EL (cell line): ENCODE measurements around the gene OBSL1.

ENCODE experiments used
- DNase-seq: peaks from one replicate; pipeline ENCODE4 v3.0.0-alpha.2; 2016

The OBSL1 gene

GRCh38 chr2:219511547-219512325 is 59.6 kb downstream of the OBSL1 start:
- no peak for DNase-seq

- no peak for DNase-seq
Observed at GRCh38 chr2:219510512-219511135, 60.7 kb downstream of the OBSL1 start.

- peak; percentile 52 for DNase-seq
Observed at GRCh38 chr2:219509780-219510511, 61.4 kb downstream of the OBSL1 start.

- DNase-seq: no peak
Observed at GRCh38 chr2:219508971-219509779, 62.2 kb downstream of the OBSL1 start.

- no peak for DNase-seq
Observed at GRCh38 chr2:219508444-219508734, 63.0 kb downstream of the OBSL1 start.

- no peak for DNase-seq
Observed at GRCh38 chr2:219507581-219508443, 63.5 kb downstream of the OBSL1 start.

GRCh38 chr2:219506802-219507526 is 64.4 kb downstream of the OBSL1 start:
- no peak for DNase-seq

GRCh38 chr2:219506153-219506801 is 65.1 kb downstream of the OBSL1 start:
- DNase-seq: no peak

DNA sequence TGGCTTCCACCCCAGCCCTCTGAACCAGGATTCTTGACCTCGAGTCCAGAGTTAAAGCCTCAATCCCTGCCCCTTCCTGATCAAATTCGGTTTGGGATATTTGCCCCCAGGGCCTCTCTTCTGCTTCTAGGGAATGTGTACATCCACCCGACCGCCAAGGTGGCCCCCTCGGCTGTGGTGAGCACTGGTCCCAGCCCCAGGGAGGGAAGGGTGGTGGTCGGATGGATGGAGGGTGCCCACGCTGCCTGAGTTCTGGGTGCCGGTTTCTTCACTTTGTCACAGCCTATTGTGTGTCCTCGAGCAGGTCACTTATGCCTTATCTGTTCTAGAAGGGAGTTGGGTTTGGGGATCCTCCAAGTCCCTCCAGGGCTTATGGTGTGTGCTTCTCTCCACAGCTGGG is 65.8 kb downstream of the OBSL1 start:
- no peak for DNase-seq

DNA sequence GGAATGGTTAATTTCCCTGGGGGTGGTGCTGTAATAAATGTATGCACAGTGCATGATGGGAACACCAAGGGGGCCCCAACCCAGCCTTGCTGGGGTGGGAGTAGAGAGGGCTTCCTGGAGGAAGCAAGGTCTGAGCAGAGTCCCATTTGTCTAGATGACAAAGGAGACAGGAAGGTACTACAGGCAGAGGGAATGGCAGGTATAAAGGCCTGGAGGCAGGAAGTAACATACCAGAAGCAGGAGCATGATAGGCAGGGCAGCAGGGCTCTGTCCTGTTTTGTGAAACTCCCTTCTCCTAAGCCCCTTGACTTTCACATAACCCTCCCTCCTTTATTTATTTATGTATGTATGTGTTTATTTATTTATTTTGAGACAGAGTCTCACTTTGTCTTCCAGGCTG is 68.7 kb downstream of the OBSL1 start:
- DNase-seq: no peak

- DNase-seq: no peak
Observed at GRCh38 chr2:219501849-219502248, 69.5 kb downstream of the OBSL1 start.
